ENCODE results near the gene CNPY1.

Gene CNPY1

DNA sequence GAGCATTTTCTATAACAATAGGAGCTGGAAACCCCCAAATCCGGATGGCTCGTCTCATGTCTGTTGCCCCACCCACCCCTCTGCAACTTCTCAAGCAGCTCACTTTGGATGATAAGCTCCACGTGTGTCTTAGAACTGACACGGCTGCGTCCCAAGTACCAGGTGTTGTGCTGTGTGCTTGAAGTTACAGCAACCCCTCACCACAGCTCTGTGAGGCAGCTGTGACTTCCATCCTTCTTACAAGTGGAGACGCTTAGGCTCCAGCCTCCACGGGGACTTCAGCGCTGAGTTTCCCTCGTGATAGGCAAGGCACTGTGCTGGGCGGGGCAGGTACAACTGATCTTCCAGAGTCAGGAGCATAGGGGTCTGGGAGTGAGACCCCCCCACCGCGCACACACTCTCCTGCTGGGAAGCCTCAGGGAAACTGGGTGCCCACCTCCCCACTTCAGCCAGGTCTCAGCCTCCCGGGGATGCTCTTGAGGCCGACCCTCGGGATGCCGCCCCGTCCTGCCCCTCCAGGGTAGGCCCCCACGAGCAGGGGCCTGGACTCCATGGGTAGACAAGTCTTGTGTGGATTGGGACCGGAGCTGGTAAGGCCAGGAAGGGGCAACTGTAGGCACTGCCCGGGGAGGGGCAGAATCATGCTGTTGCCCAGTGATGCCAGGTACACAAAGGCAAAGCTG is 57.1 kb downstream of the CNPY1 start:
- no peak for DNase-seq (ENCODE audit: low read depth in 2 of 2)

DNA sequence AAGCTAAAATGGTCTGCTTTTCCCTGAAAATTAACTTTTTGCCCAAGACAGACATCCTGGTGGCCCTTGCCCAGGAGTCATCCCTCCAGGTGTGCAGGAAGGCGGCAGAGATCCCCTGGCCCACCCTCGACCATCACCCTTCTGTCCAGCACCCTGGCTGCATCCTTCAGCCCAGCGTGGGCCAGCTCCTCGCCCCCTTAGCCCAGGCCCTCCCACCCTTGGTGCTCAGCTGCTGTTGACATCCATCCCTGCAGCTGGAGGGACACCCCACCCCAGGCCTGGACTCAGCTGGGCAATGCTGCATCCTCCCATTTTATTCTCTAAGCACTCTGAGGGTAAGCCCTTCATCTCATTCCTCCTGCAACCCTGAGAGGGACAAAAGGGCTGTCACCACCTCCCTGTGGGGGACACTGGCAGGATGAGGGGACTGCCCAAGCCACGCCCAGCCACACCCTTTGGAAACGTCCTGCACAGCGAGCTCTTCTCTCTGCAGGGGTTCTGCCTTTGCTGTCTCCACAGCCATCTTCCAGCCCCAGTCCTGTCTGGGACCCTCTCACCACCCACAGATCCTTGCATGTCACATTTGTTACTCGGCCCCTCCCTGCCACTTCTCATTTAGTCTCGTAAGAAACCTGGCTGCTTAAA is 57.8 kb downstream of the CNPY1 start:
- DNase-seq (ENCODE audit: low read depth in 2 of 2) = no peak

DNA sequence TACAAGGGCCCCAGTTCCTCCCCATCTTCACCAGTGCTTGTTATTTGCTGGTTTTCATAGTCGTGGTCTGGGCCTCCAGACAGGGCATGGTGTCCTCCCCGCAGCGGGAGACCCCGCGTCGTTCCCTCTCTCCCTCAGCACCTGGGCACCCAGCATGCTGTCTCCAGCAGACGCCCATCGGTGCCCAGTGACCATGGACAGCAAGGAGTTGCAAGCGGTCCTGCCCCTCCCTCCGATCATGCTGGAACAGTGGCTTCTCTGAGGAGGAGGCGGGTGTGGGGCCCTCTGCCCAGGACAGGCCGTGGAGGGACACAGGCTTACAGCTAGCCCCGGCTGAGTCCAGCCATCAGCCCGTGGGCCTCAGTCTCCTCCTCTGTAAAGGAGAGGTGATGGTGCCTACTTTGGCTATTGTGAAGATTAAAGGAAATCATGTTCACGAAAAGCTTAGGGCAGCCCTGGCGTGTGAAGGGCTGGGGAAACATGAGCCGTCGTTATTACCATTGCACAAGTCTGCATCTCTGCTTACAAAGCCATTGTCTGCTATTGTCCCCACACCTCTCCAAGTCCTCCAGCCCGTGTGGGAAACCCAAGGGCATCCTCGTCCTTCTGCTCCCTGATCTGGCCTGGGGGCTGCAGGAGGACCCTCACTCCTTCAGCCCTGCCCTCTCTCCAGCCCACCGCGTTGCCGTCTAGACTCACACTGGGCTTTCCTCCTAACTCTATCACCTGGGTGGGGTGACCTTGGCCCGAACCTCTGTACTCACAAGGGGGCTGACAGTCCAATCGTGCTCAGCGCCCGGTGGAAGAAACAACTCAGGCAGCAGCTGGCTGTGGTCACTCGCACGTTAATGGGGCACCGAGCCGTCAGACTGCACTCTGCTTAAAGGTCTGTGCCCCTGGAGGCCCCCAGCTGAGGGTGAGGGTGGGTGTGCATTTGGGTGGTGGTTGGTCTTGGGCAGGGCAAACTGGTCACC is 58.6 kb downstream of the CNPY1 start:
- no peak for DNase-seq (ENCODE audit: low read depth in 2 of 2)

DNA sequence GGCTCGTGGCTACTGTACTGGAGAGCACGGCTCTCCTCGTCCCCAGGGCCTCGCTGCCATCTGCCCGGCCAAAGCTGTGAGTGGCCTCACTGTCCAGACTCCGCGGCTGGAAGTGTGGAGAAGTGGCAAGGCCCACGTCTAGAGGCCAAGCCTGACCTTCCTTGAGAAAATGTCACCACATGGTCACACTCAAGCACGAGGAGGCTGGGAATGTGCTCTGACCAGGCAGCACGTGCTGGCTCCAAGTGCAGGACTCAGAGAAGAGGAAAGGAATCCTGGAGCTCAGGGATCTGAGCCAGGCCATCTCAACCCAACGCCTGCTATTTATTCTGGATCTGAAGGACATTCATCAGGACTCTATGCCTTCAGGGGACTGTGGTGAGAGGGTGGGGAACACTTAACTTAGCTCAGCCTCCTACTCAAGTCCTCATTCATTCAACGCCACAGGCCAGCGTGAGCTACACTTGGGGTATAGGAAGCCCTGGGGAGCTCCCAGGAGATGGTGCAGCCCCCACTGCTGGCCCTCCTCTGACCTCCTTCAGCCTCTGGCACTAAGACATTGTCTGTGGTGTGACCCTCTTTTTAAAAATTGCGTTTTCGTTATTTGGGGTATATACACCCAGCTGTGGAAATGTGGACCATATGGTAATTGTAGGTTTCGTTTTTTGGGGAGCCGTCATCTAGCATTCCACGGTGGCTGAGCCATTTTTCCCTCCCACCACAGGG is 59.4 kb downstream of the CNPY1 start:
- no peak for DNase-seq (ENCODE audit: low read depth in 2 of 2)

DNA sequence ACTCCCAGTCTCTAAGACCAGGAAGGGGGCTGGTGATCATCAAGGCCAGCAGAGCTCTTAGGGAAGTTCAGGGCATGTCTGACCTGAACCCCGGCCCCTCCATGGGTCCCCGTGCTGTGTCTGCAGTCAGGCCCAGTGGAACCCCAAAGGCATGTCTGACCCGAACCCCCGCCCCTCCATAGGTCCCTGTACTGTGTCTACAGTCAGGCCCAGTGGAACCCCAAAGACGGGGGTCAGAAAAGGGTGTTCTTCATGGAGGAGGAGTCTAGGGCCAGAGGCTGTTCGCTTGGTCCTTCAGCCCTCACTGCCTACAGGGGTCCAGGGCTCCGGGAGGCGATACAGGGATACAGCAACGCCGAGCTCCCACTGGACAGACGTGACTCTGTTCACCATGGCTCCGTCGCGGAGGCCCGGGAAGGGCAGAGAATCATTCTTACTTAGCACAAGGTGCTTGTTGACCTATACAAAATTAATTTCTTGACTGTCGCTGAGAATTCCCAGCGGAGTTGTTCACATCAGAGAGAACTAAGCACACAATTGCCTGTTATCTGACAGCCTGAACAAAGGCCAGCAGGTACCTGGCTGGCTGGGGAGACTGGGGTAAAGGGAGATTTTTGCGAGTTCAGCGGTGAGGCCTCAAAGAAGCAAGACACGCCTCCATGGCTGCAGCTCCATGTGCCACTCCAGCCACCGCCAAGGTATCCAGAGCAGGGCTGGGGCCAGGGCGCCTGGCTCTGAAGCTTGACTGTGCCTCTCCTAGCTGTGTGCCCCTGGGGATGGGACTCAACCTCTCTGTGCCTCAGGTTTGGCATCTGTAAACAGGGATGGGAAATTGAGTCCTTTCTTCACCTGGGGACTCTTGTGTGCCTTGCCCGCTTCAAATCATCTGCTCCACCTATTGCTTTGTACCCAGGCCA is 61.6 kb downstream of the CNPY1 start:
- no peak for DNase-seq (ENCODE audit: low read depth in 2 of 2)

GRCh38 chr7:155483868-155484325 is 62.5 kb downstream of the CNPY1 start:
- DNase-seq (ENCODE audit: low read depth in 2 of 2) = no peak

GRCh38 chr7:155483245-155483644 is 63.1 kb downstream of the CNPY1 start:
- no peak for DNase-seq (ENCODE audit: low read depth in 2 of 2)

- DNase-seq (ENCODE audit: low read depth in 2 of 2) = no peak
Observed at GRCh38 chr7:155482511-155483183, 63.7 kb downstream of the CNPY1 start.

GRCh38 chr7:155481764-155482163 is 64.6 kb downstream of the CNPY1 start:
- DNase-seq (ENCODE audit: low read depth in 2 of 2) = no peak

DNA sequence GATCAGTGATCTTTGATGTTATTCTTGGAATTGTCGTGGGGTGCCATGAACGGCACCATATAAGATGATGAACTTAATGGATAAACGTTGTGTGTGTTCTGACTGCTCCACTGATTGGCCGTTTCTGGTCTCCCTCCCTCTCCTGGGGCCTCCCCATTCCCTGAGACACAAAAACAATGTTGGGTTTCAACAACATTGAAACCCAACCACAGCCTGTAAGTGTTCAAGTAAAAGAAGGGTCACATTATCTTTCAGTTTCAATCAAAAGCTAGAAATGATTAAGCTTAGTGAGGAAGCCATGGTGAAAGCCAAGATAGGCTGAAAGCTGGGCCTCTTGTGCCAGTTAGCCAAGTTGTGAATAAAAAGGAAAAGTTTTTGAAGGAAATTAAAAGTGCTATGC is 68.9 kb downstream of the CNPY1 start:
- DNase-seq (ENCODE audit: low read depth in 2 of 2) = no peak

- DNase-seq (ENCODE audit: low read depth in 2 of 2) = no peak
Observed at GRCh38 chr7:155471718-155472117, 74.6 kb downstream of the CNPY1 start.

DNA sequence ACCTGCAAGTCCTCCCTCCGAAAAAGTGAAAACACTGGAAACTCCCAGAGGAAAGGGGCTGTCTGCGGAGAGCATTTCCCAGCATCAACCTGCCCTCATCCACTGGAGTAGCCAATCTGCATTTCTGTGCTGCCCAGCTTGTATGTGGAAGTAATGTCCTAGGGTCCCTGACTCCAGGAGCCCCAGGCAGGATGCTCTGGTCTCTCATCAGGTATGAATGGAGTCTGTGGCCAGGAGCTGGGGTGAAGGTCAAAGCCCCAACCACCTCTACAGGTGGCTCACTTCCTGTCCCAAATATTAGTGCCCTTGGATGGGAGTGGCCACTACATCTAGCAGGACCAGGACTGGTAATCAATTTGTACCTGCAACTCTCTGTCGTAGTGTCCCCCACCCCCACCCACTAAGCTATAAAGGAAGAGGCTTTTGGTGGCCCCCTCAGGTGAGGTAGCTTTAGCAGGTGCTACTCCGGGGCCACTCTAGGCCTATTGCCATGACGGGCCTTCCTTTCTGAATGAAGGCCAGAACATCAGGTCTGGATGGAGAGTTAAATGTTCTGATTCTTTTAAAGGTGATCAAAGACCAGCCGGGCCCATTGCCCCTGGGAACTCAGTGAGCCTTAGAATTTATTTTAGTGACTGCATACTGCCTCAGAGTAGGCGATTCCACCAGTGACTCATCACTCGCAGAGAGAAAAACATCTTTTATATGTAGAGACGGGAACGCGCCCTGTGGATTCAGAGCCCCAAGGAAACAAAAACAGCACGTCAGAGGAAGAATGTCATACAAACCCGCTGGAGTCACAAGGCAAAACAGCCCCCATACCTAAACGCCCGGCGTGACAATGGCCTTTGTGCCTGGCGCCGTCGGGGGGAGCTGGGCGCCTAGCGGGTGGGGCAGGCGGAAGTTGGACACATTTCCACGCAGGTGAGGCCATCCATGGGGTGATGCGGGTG is 75.4 kb downstream of the CNPY1 start:
- no peak for DNase-seq (ENCODE audit: low read depth in 2 of 2)

DNA sequence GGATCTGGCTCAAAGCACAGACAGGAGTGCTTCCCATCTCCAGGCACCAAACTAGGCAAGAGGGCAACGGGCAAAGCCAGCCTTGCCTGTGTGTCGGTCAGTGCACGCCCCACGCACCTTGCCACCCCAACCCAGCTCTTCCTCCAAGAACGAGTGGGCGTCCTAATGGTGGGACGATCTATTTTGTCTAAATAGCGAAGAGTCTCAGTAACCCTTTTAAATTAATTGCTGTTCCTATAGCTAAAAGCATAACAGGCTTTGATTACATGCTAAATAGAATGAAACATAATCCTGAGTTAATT is 76.2 kb downstream of the CNPY1 start:
- no peak for DNase-seq (ENCODE audit: low read depth in 2 of 2)

DNA sequence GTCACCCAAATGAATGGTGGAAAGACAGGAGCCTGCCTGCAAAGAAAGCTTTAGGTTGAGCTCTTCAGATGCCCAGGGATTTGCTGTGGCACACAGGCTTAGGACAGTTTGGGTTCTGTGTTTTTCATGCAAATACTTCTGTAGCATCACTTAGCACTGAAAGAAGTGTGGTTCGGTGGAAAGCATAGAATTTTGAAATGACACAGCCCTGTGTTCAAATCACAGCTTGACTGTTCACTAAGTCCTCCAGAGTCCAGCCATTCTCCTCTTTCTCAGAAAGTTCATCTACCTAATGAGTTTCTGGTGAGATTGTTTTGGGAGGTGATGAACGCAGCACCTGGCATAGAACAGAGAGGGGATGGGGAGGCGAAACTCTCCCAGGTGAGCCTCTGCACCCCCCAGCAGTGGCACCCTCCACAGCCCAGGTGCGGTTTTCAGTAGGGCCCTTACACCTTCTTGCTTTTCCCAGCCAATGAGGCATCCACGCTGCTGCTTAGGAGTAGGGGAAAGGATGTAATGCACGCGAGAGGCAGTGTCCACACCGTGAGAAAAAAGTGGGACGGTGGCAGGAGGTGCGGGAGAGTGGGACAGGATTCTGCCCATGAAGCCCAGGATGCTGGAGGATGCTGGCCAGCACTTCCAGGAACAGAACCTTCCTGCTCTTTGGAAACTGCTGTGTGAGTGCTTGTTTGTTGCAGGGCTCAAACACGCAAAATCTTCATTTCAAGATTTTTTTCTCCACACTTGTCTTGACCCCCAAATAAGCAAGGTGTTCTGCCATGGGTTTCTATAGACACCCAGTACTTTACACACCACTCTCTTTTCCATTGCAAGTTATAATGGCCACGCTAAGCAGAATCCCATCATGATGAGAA is 76.8 kb downstream of the CNPY1 start:
- no peak for DNase-seq (ENCODE audit: low read depth in 2 of 2)

DNA sequence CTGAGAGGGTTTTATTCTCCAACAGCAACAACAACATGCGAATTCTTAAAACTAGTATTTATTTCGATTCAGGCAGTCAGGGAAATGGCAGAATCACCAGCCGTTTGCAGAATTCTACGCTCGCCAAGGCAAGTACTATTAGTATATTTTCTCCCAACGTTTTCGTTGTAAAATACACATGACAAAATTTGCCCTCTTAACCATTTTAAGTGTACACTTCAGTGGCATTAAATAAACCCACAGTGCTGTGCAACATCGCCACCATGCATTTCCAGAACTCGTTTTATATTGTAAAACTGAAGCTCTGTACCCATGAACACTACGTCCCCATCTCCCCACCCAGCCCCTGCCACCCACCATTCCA is 77.6 kb downstream of the CNPY1 start:
- no peak for DNase-seq (ENCODE audit: low read depth in 2 of 2)

DNA sequence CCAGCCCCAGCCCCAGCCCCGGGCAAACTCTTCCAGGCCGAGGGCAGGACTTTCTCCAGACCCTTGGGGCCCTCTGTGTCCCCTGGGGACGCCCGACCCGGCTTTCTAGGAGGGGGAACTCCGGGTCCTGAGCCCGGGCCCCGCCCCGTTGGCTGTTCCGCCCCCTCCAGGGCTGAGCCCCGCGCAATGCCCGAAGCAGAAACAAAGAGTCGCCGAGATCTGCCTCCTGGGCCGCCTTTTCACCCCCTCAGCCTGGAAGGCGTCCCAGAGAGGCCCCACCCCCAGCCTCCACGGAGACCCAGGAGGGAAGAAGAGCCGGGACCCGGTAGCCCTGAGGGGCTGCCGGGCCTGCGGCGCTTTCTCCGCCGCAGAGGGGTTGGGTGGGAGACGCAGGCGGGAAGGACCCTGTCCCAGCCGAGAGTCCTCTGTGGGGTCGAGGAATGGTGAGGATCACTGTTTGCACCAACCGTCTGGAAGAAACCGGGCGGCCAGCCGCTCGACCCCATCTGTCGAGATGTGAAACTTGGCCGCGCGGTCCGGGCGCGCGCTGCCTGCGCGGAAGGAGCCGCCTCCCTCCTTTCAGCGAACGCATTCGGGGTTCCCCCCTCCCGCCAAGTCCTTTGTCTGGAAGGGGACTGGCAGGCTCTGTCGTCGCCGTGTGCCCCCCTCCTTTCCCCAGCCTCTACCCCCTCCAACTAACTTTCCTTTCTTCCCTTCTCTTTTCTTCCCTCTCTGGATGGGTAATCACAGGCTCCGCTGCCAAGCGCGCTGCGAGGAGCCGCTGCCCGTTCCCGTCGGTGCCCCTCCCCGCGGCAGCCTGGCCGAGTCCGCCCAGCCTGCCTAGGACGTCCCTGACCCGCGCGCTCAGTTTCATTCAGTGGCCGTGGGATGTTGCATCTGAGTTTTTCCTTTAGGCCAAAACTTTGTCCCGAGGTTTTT is 78.2 kb downstream of the CNPY1 start:
- no peak for DNase-seq (ENCODE audit: low read depth in 2 of 2)

Measured in stimulated activated CD4-positive, alpha-beta T cell treated with anti-CD3 and anti-CD28 coated beads, Interleukin-15, amount 100 ng/mL, for 48 hours (primary cell).